Spleen (tissue), 7 donors: ENCODE results near the gene TIGAR.

Source experiments
- CTCF ChIP-seq, 11 experiments: fragments of 200-600 bp in 7 of 11; fragments of 450-650 bp in 4 of 11; sonication (generic) in 4 of 11; IDR thresholded peaks in 8 of 11; conservative IDR thresholded peaks in 3 of 11; 1 replicate in 7 of 11; 2 replicates in 4 of 11; pipeline versions ENCODE4 v1.4.0 to v1.8.0; 2016 to 2021; ENCODE audit warnings: antibody characterized with exemption in 11 of 11, inconsistent platforms in 4 of 11, mild to moderate bottlenecking in 1 of 11
- POLR2A ChIP-seq, 3 donors: fragments of 450-650 bp; IDR thresholded peaks; one replicate each; pipeline ENCODE4 v1.5.1; 2017; ENCODE audit warnings: antibody characterized with exemption in 3 of 3, mild to moderate bottlenecking in 1 of 3
- donor health status: DM: no; HTN: no; CAD: no; lungs with moderate emphysema.
- donor health status: DM: no; HTN: no; CAD: no.
- donor health status: DM: no; HTN: no; CAD: no.

- TF ChIP-seq CTCF (IDR thresholded peaks at IDR 0.05 in 8 of 11, conservative IDR thresholded peaks at IDR 0.05 in 3 of 11) (no peak), POLR2A (IDR thresholded peaks at IDR 0.05) (no peak)
Observed at GRCh38 chr12:4380332-4380731, 59.3 kb downstream of the TIGAR start.
